ENCODE results near the gene HTR2C. TPM values are rescaled to one million over a fixed set of nuclear protein-coding genes. Genes with fewer than 3 reads are reported as not detected.

Gene HTR2C
- total RNA-seq (10 to 100 TPM; 34.9 to 47.4 TPM), polyA plus RNA-seq (ENCODE audit: insufficient read length in 2 of 2) (10 to 100 TPM; 11.2 TPM)
- long read RNA-seq, donor 1, full-length matches to known transcripts: 6 of 12 reads
- long read RNA-seq, donor 1, partial matches to known transcripts: 6 of 12 reads
- long read RNA-seq, donor 1, other reads (novel, unspliced or antisense): 0 of 12 reads
- long read RNA-seq, donor 2: 0 reads
- long read RNA-seq, donor 3: 0 reads
- long read RNA-seq, donor 4: 0 reads

DNA sequence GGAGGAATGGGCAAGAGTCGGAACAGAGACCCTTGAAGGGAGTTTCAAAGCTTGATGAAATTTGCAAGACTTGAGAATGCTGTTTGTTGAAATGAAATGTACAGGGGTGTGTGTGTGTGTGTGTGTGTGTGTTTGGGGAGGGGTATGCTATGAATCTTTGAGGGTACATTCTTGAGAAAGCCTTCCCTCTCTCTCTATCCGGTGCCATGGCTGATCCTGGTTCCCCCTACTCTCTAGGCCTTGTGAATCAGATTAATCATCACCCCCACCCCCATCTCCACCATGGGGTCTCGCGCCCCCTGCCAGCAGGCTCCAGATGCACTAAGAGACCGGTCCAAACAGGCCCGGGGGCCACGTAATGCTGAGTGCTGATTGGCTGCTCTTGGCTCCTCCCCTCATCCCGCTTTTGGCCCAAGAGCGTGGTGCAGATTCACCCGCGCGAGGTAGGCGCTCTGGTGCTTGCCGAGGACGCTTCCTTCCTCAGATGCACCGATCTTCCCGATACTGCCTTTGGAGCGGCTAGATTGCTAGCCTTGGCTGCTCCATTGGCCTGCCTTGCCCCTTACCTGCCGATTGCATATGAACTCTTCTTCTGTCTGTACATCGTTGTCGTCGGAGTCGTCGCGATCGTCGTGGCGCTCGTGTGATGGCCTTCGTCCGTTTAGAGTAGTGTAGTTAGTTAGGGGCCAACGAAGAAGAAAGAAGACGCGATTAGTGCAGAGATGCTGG, at the start of gene HTR2C:
Gene HTR2C (plus strand): TSS at position 441 of the 729 bp plus-strand sequence. CDS start 142,851 bp downstream, outside the sequence.
- DNase-seq (ENCODE audit: low read depth in 4 of 6, low spot score in 6 of 6): peak in 2 of 6 donors; percentile 19 to 43
- Histone ChIP-seq H3K36me3 (ENCODE audit: control insufficient read depth, insufficient read depth, low read length) (no peaks in the 10 kb centered on the region), H3K4me3 (ENCODE audit: low read depth, low read length) (peak within 1 kb of the TSS; percentile 31), H3K9me3 (ENCODE audit: control insufficient read depth, insufficient read depth, low read length) (peaks cover 1% of the 10 kb centered on the region), H3K27ac (ENCODE audit: low read depth, low read length) (no peak within 1 kb of the TSS), H3K4me1 (ENCODE audit: control insufficient read depth, insufficient read depth, low read length) (peaks cover 27% of the 10 kb centered on the region), H3K27me3 (ENCODE audit: control insufficient read depth, insufficient read depth, low read length) (peaks cover 79% of the 10 kb centered on the region)
- WGBS (ENCODE audit: insufficient coverage): 11% methylated on average over 34 of the region's 34 CpGs

DNA sequence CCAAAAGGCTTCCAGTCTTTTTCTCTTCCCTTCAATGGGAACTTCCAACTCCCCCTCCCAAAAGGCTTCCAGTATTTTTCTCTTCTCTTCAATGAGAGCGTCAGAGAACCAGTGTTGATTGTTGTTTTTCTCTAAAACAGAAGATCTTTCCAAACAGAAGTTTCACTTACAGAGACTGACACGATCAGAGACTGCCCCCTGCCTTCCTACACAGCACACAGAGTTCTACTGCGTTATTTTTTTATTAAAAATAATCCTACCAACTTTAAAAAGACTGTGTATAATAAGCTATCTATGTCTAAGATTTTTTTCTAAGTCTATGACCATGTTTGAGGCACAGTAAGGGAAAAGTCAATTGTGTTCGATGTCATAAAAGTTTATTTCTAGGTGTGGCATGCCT, 3.5 kb upstream of the HTR2C start:
- Histone ChIP-seq H3K4me3 (ENCODE audit: low read depth, low read length) (no peak overlapping the region), H3K4me1 (ENCODE audit: control insufficient read depth, insufficient read depth, low read length) (peaks cover 27% of the 10 kb centered on the region), H3K27me3 (ENCODE audit: control insufficient read depth, insufficient read depth, low read length) (peaks cover 62% of the 10 kb centered on the region), H3K9me3 (ENCODE audit: control insufficient read depth, insufficient read depth, low read length) (peaks cover 1% of the 10 kb centered on the region), H3K36me3 (ENCODE audit: control insufficient read depth, insufficient read depth, low read length) (no peaks in the 10 kb centered on the region), H3K27ac (ENCODE audit: low read depth, low read length) (no peak overlapping the region)
- 100% methylated on average over 1 of the region's 4 CpGs for WGBS (ENCODE audit: insufficient coverage)
- peak in 2 of 6 donors; percentile 4 to 57 for DNase-seq (ENCODE audit: low read depth in 4 of 6, low spot score in 6 of 6)

DNA sequence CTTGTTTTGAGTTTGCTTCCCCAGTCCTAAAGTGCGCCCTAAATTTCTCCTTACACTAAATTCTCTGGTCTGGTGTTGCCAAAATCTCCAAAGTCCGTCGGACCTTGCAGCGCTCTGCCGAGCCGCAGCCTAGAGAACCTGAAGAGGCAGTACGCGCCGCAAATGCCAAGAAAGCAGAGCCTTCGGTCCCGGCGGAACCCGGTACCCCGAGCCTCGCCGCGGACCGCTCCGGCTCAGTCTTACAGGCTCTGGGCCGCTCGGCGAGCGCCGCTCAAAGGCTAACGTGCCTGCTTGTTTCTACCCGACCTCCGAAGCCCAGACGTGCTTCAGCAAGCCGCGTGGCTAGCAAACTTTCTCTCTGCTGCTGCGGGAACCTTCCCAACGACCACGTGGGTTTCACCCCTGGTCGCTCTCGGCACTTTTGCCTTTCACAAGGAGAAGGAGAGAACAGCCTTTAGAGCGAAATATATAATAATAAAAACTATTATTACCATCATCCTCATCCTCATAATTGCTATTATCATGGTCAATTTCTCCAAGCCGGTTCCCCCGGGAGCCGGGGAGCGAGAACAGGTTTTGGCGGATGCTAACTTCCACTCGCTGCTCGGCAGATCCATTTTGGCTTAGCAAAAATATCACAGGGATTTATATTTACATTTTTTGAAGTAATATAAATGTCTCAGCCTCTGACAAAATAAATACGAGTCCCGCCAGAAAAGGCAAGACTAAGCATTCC, 2.2 kb upstream of the HTR2C start:
- H3K27ac ChIP-seq (ENCODE audit: low read depth, low read length): no peak overlapping the region
- no peaks in the 10 kb centered on the region for H3K36me3 ChIP-seq (ENCODE audit: control insufficient read depth, insufficient read depth, low read length)
- H3K4me1 ChIP-seq (ENCODE audit: control insufficient read depth, insufficient read depth, low read length): peaks cover 27% of the 10 kb centered on the region
- H3K9me3 ChIP-seq (ENCODE audit: control insufficient read depth, insufficient read depth, low read length): peaks cover 1% of the 10 kb centered on the region
- peaks cover 73% of the 10 kb centered on the region for H3K27me3 ChIP-seq (ENCODE audit: control insufficient read depth, insufficient read depth, low read length)
- peak in 2 of 6 donors; percentile 21 to 37 for DNase-seq (ENCODE audit: low read depth in 4 of 6, low spot score in 6 of 6)
- 6% methylated on average over 31 of the region's 45 CpGs for WGBS (ENCODE audit: insufficient coverage)
- H3K4me3 ChIP-seq (ENCODE audit: low read depth, low read length): peak overlapping the region; percentile 3

- Histone ChIP-seq H3K4me1 (ENCODE audit: control insufficient read depth, insufficient read depth, low read length) (peaks cover 27% of the 10 kb centered on the region), H3K36me3 (ENCODE audit: control insufficient read depth, insufficient read depth, low read length) (no peaks in the 10 kb centered on the region), H3K27ac (ENCODE audit: low read depth, low read length) (no peak overlapping the region), H3K27me3 (ENCODE audit: control insufficient read depth, insufficient read depth, low read length) (peaks cover 75% of the 10 kb centered on the region), H3K4me3 (ENCODE audit: low read depth, low read length) (no peak overlapping the region), H3K9me3 (ENCODE audit: control insufficient read depth, insufficient read depth, low read length) (peaks cover 1% of the 10 kb centered on the region)
- DNase-seq (ENCODE audit: low read depth in 4 of 6, low spot score in 6 of 6): peak in 2 of 6 donors; percentile 34 to 54
- WGBS (ENCODE audit: insufficient coverage): 22% methylated on average over 11 of the region's 12 CpGs
Observed at GRCh38 chrX:114582264-114582632, 1.6 kb upstream of the HTR2C start.

DNA sequence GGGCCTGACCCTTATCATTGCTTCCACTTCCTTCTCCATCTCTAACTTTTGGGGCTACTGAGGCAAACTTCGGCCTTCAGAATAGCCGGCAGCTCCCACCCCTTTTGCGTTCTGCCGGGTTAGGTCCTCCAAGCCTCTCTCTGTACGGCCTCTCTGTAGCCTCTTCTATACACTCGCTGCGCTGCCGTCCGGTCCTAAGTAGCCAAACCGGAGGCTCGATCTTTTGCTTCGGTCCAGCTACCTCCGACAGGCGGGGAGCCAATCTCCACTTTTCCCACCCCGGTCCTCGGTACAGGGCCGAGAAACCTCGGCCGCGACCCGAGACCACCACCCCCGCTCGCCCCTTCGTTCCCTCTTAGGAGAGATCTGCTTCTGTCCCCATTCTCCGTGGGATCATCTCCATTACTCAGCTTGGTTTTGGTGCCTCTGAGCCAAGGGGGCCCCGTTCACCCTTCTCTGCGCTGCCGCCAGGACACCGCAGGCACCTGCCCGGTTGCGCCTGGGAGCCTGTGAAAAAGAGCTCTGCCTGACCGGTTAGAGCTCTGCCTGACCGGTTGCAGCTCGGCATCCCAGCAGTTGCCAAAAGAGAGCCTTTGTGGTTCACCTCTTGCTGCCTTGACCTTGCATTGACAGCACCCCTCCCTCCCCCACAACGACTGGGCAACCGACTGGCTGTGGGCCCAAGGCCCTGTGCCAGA, 1.0 kb upstream of the HTR2C start:
- WGBS (ENCODE audit: insufficient coverage): 10% methylated on average over 34 of the region's 36 CpGs
- Histone ChIP-seq H3K9me3 (ENCODE audit: control insufficient read depth, insufficient read depth, low read length) (peaks cover 1% of the 10 kb centered on the region), H3K36me3 (ENCODE audit: control insufficient read depth, insufficient read depth, low read length) (no peaks in the 10 kb centered on the region), H3K4me3 (ENCODE audit: low read depth, low read length) (no peak overlapping the region), H3K27me3 (ENCODE audit: control insufficient read depth, insufficient read depth, low read length) (peaks cover 78% of the 10 kb centered on the region), H3K4me1 (ENCODE audit: control insufficient read depth, insufficient read depth, low read length) (peaks cover 27% of the 10 kb centered on the region), H3K27ac (ENCODE audit: low read depth, low read length) (no peak overlapping the region)
- peak in 1 of 6 donors; percentile 0 for DNase-seq (ENCODE audit: low read depth in 4 of 6, low spot score in 6 of 6)

DNA sequence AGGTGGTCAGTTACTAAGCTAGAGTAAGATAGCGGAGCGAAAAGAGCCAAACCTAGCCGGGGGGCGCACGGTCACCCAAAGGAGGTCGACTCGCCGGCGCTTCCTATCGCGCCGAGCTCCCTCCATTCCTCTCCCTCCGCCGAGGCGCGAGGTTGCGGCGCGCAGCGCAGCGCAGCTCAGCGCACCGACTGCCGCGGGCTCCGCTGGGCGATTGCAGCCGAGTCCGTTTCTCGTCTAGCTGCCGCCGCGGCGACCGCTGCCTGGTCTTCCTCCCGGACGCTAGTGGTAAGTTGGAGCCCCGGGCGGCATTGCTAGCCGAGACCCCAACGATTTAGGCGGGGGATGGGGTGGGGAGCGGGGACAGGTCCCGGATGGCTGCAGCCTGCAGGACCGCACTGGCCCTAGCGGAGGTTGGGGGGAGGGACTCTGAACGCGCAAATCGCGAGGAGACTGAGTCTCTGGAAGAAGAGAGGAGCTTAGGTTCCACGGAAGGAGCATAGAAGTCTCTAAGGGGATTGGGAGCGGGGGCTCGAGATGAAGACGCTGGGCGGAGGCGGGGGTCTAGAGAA, 573 bp downstream of the HTR2C start:
- no peak overlapping the region for H3K27ac ChIP-seq (ENCODE audit: low read depth, low read length)
- H3K36me3 ChIP-seq (ENCODE audit: control insufficient read depth, insufficient read depth, low read length): no peaks in the 10 kb centered on the region
- 10% methylated on average over 56 of the region's 56 CpGs for WGBS (ENCODE audit: insufficient coverage)
- DNase-seq (ENCODE audit: low read depth in 4 of 6, low spot score in 6 of 6): peak in 2 of 6 donors; percentile 55 to 60
- peaks cover 1% of the 10 kb centered on the region for H3K9me3 ChIP-seq (ENCODE audit: control insufficient read depth, insufficient read depth, low read length)
- H3K4me3 ChIP-seq (ENCODE audit: low read depth, low read length): peak overlapping the region; percentile 31
- peaks cover 27% of the 10 kb centered on the region for H3K4me1 ChIP-seq (ENCODE audit: control insufficient read depth, insufficient read depth, low read length)
- H3K27me3 ChIP-seq (ENCODE audit: control insufficient read depth, insufficient read depth, low read length): peaks cover 75% of the 10 kb centered on the region

DNA sequence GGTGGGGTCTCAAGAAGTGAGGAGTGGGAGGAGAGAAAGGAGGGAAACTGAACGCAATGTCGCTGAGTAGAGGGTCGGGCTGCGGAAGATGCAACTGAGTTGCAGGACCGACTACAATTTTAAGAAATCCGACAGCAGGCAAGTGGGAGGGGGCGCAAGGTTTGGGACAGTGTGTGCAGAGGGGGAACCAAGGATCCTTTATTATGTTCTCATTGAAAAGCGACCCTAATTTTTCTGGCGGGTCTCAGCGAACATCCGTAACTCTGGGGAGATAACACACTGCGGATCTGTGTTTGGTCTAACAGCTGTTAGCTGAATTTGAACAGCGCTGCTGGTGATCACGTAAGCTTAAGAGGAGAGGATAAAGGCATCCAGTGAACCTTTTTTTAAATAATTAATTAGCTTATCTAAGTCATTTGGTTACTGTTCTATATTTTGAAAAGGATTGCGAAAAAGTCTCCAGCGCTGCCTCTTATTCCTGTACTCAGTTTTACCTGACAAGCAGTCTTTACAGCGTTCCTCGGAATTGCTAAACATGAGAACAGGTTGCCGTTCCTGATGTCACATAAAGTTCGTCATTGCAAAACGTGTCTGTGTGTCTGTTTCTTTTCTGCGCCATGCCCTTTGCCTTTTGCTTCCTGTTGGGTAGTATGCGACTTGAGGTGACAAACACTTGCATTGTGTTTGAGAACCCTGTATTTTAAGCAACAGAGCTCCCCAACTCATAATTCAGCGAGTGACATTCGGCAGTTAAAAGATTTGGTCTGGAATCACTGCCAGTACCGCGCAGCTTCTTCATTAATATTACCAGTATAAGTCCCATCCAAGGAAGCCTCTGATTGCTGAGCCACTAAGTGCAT, 1.3 kb downstream of the HTR2C start:
- peak overlapping the region; percentile 31 for H3K4me3 ChIP-seq (ENCODE audit: low read depth, low read length)
- H3K27me3 ChIP-seq (ENCODE audit: control insufficient read depth, insufficient read depth, low read length): peaks cover 67% of the 10 kb centered on the region
- H3K4me1 ChIP-seq (ENCODE audit: control insufficient read depth, insufficient read depth, low read length): peaks cover 27% of the 10 kb centered on the region
- WGBS (ENCODE audit: insufficient coverage): 12% methylated on average over 22 of the region's 27 CpGs
- DNase-seq (ENCODE audit: low read depth in 4 of 6, low spot score in 6 of 6): peak in 2 of 6 donors; percentile 3 to 41
- H3K9me3 ChIP-seq (ENCODE audit: control insufficient read depth, insufficient read depth, low read length): peaks cover 1% of the 10 kb centered on the region
- no peaks in the 10 kb centered on the region for H3K36me3 ChIP-seq (ENCODE audit: control insufficient read depth, insufficient read depth, low read length)
- H3K27ac ChIP-seq (ENCODE audit: low read depth, low read length): no peak overlapping the region

DNA sequence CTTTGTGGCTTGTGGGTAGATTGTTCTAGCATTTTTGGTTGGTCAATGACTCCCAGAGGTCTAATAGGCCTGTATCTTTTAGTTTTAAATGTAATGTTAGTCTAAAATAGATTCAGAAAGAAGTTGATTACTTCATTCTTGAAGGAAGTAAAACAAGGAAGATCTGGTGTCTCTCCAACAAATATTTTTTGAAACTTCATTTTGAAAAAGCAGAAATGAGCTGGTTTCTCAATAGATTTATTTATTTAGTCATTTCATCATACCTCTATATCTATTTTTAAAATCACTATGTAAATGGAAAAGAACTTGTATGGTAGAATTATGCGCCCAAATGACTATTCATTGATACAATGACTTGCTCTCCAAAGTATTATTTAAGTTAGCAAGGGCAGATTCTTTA, 7.2 kb downstream of the HTR2C start:
- H3K27ac ChIP-seq (ENCODE audit: low read depth, low read length): no peak overlapping the region
- no peak overlapping the region for H3K4me3 ChIP-seq (ENCODE audit: low read depth, low read length)
- H3K9me3 ChIP-seq (ENCODE audit: control insufficient read depth, insufficient read depth, low read length): no peaks in the 10 kb centered on the region
- no peaks in the 10 kb centered on the region for H3K36me3 ChIP-seq (ENCODE audit: control insufficient read depth, insufficient read depth, low read length)
- peaks cover 17% of the 10 kb centered on the region for H3K27me3 ChIP-seq (ENCODE audit: control insufficient read depth, insufficient read depth, low read length)
- WGBS (ENCODE audit: insufficient coverage): no CpG with 5 or more reads among the region's 1 CpG
- DNase-seq (ENCODE audit: low read depth in 4 of 6, low spot score in 6 of 6): no peak
- H3K4me1 ChIP-seq (ENCODE audit: control insufficient read depth, insufficient read depth, low read length): no peaks in the 10 kb centered on the region
